ENCODE data around the gene ATAD2B.

ATAD2B gene

DNA sequence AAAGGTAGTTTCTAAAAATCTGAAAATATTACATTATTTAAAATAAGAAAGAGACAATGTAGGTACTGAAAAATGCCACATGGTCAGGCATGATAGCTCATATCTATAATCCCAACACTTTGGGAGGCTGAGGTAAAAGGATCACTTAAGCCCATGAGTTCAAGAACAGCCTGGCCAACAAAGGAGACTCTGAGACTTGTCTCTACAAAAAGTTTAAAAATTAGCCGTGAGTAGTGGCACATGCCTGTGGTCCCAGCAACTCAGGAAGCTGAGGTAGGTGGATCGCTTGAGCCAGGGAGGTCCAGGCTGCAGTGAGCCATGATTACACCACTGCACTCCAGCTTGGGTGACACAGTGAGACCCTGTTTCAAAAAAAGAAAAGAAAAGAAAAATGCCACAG, 21.8 kb downstream of the ATAD2B start:
- DNase-seq = no peak

DNA sequence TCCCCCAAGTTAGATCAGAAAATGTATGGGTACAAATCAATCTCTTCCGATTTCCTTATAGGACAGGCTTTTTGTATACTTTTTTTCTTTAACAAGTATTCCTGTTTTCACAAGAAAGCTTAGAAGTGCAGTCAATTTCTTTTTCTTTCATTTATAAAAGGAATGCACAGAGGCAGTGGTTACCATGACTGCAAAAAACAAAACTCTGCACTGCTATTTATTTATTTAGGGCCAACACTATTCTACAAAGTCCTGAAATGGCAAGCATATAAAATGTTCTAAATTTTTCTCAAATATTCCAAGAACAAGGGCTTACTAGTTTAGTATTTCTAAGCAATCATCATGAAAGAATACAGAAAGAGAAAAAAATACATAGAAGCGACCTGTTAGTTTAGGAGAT, 22.2 kb downstream of the ATAD2B start:
- no peak for DNase-seq

DNA sequence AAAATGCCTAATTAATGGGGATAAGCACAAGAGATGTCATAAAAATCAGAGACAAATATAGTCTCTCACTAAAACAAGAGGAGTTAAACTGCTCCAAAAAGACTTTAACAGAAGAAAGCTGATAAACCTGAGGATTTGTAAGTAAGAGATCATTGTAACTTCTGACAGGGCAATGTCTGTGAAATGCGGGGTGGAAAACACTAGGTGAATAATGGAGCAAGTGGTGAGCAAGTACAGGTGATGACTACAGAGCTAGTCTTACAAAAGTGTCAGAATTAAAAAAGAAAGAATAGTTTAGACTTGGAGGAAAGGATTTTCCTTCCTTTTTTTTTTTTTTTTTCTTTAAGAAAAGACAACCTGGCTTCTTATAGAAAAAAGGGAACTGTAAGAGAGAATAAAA, 22.7 kb downstream of the ATAD2B start:
- no peak for DNase-seq

DNA sequence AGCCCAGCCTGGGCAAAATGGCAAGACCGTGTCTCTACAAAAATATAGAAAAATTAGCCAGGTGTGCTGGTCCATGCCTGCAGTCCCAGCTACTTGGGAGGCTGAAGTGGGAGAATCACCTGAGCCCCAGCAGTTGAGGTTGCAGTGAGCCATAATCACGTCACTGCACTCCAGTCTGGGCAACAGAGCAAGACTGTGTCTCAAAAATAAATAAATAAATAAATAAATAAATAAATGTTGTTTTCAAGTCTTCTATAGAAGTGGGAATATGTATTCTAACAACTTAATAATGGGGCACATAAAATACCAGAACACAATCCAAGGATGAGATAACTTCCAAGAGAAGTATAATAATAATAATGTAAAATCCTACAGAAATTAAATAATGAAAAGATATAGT, 23.9 kb downstream of the ATAD2B start:
- no peak for DNase-seq

DNA sequence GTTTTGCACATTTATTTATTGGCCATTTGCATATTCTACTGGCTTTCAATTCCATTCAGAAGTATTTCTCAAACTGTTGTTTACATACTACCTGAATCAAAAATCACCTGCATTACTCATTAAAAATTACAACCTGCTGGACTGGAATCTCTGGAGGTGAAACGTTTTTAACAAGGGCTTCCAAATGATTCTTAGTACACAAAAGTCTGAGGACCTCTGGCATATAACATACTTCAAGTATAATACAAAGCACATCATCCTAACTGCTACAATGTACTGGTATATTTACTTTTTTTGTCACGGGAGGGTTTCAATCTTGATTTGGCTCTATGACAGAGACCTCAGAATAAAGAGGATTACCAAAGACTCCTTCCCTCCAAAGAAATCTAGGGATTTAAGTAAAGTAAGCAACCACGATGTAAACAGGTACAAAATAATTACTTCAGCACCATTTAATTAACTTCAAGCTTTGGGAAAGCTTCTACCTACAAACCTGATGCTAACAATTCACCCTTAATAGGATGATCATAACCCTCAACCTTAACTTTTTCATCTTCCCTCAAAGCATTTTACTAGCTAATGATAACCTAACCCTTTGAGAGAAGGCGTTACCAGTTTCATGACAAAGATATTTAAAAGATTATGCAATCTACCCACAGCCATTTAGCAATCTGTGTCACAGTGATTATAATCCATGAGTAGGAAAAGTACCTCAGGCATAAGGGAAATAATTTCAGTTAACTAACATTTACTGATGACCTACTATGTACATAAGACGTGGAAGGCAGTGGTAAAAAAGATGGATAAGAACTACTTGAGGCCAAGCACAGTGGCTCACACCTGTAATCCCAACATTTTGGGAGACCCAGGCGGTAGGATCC, 24.7 kb downstream of the ATAD2B start:
- peak in 1 of 3 experiments; percentile 25 for DNase-seq

DNA sequence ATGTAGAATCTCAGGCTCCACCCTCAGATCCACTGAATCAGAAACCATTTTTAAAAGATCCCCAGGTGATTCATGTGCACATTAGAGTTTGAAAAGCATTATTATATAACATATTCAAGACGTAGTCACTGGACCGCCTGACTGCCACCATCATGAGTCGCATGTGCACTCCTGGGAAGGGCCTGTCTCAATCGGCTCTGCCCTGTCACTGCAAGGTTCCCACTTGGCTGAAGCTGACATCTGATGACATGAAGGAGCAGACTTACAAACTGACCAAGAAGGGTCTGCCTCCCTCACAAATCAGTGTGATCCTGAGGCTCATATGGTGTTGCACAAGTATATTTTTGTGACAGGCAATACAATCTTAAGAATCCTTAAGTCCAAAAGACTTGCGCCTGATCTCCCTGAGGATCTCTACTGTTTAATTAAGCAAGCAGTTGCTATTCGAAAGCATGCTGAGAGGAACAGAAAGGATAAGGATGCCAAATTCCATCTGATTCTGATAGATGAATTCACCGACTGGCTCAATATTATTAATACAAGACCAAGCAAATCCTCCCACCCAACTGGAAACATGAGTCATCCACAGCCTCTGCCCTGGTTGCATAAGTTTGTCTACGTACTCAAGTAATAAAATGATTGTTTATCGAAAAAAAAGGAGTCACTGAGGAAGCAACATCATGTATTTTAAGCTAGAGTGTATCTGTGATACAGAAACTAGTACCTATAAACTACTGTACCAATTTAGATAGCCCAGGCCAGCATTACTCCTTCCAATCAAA, 26.2 kb downstream of the ATAD2B start:
- DNase-seq = no peak

DNA sequence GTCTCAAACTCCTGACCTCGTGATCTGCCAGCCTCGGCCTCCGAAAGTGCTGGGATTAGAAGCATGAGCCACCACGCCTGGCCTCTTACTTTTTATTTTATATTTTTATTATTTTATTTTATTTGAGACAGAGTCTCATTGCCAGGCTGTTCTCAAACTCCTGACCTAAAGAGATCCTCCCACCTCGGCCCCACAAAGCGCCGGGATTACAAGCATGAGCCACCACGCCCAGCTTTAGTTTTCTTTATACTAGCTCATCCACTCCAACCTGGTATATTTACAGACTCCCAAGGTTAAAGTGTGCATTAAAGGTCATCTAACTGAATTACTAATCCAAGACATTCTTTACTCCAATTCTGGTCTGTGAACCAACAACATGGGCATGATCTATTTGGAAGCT, 26.8 kb downstream of the ATAD2B start:
- DNase-seq = no peak

DNA sequence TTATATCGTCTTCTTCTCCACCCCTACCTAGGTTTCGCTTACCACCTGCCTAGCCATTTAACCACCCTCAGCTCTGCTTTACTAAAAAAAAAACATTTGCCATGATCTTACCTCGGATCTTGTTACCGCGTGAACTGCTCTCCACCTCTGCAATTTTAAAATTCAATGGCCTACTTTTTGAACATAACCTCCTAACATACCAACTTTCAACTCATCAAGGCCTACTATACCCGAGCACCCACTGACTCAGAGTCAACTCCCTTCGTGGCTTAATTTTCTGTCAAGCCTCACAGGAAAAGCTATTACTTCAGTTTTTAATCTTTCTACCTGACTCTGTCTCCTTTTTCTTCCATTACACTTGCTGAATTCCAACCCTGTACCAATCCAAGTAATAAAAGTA, 55.7 kb downstream of the ATAD2B start:
- DNase-seq = no peak

DNA sequence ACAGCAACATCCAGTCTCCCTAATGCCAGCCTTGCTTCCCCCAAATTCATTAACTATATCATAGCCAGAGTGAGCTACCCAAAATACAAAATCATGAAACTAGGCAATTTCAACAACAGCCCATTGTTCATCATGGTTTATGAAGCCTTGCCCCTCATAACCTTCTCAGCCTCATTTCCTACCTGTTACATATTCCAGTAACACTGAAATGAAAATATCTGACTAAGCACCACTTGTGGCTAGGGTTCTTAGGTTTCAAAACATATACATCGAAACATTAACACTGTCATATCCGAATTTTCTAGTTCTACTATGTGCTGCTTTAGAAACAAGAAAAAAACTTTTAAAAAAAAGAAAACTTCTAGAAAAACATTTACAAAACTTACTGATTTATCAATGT, 59.5 kb downstream of the ATAD2B start:
- no peak for DNase-seq

DNA sequence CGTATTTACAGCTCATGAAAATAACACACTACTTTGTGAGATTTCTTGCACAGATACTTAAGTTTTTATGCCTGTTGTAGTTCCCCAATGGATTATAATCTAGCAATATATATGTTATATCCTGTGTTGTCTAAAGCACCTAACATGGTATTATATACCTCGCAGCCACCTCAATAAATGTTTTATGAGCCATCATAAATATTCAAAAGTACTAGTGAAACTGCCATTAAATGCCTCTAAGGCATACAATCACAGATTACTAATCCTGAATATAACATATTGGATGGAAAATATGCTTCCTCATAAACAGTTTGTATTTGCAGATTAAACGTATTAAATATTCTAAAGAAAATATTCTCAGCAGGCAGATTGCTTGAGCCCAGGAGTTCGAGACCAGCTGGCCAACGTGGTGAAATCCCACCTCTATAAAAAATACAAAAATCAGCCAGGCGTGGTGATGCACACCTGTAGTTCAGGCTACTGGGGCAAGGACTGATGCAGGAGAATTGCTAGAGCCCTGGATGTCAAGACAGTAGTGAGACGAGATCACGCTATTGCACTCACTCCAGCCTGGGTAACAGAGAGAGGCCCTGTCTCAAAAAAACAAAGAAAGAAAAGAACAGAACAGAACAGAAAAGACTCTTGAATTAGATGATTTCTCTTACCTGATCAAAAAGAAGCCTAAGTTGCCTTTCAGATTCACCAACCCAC, 64.1 kb downstream of the ATAD2B start:
- DNase-seq = no peak

DNA sequence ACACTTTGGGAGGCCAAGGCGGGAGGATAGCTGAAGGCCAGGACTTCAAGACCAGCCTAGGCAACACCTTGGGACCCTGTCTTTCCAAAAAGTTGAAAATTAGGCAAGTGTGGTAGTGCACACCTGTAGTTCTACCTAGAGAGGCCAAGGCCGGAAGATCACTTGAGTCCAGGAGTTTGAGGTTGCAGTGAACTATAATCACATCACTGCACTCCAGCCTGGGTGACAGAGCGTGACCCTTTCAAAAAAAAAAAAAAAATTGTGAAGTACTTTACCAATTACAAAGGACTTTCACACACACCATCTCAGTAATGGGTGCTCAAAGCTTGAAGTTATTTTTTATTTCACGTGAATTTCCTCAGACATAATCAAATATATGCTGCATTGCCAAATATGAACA, 65.0 kb downstream of the ATAD2B start:
- no peak for DNase-seq

DNA sequence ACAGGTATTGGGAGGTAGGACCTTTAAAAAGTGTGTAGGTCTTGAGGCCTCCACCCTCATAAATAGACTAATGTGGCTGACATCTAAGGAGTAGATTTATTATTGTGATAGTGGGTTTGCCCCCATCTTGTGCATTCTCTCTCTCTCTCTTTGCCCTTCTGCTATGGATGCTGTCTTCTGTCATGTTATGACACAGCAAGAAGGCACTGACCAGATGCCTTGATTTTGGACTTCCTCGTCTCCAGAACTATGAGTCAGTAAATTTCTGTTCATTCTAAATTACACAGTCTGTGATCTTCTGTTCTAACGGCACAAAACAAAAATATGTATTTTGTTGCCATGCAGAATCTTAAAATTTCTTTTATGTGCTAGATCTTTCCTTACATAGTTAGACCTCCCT, 66.9 kb downstream of the ATAD2B start:
- no peak for DNase-seq

DNA sequence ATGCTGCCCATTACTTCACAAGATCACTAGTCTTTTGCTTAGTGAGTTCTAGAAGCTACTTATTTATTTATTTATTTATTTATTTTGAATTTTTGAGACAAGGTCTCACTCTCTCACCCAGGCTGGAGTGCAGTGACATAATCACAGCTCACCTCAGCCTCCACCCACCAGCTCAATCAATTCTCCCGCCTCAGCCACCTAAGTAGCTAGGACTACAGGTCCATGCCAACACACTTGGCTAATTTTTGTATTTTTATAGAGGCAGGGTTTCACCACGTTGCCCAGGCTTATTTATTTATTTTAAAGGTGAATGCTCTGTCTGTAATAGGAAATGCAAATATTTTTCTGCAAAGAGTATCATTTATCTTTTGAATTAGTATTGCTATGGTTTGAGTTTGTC, 67.7 kb downstream of the ATAD2B start:
- no peak for DNase-seq

DNA sequence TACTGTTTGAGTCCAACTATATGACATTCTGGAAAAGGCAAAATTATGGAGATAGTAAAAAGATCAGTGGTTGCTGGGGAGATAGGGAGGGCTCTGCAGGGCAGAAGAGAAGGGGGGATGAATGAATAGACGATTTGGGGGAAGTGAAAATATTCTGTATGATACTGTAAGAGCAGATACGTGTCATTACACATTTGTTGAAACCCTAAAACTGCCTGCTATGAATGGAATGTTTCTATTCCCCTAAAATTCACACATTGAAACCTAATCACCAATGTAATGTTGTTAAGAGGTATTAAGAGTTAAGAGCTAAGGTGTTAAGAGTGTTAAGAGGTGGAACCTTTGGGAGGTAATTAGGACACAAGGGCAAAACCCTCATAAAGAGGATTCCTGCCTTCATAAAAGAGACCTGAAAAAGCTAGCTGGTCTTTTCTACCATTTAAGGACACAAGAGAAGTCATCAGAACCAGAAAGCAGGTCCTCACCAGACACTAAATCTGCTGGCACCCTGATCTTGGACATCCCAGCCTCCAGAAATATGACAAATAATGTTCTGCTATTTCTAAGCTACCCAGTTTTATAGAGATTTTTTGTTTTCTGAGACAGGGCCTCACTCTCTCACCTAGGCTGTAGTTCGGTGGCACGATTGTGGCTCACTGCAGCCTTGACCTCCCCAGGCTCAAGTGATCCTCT, 76.2 kb downstream of the ATAD2B start:
- no peak for DNase-seq

DNA sequence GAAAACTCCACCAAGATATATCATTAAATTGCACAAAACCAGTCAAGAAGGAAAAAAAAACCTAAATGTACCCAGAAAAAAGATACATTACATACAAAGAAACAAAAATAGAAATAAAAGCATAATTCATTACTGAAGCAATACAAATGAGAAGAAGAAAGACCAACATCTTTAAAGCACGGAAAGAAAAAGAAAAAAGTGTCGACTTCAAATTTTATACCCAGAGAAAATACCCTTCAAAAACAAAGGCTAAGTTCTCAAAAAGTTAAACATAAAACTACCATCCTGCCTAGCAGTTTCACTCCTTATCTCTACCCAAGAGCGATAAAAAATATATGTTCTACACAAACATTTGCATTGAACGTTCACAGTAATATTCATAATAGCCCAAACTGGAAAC, 82.0 kb downstream of the ATAD2B start:
- DNase-seq = no peak

DNA sequence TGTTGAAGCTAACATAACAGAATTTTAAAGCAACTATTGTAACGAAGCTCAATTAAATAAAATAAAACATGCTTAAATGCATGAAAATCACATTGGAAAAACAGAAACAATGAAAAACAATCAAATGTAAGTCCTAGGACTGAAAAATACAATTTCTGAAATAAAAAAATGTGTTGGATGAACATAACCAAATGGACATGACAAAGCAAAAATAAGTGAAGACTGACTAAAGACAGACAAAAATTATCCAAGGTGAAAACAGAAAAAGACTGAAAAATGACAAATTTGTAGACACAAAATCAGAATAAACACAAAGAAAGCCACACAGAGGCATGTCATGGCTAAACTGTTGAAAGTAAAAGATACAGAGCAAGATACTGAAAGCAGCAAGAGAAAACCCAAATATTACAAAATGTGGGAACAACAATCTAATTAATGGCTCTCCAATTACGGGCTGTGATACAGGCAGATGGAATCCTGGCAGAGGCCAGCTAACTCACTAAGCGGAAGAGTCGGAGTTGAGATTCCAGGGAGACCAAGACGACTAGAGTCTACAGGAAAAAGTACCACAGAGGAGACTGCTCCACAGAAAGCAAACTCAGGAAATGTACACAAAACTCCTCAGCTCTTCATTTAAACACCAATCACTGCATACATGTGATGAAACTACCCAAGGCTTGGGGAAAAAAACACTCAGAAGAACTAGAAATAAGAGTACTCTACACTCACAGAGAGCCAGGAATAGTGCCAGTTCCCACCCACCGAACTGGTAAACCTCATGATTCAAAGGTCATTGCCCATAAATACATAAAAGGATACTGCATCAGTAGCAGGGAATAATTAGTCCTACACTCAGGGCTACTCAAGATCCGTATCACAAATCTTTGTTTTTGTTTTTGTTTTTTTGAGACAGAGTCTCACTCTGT, 83.6 kb downstream of the ATAD2B start:
- no peak for DNase-seq

DNA sequence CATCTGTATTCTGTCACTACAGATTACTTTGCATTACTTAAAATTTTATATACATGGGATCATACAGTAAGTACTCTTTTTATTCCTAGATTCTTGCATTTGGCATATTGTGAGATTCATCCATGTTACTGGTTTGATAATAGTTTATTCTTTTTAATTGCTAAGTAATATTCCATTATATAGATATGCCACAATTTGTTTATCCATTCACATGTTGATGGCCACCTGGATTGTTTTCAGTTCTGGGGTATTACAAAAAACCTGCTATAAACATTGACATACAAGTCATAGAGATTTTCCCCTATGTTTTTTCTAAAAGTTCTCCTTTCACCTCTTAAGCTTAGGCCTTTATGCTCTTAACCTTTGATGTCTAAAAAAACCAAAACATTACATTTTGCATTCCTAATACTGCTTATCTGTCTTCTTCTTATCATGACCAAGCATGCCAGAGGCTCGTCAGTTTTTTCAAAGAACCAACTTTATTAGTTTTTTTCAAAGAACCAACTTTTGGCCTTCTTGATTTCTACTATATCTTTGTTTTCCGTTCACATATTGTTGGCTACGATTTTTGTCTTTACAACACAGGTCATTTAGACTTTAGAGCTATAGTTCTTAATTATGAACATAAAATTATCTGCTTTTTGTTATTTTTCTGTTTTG, 86.9 kb downstream of the ATAD2B start:
- no peak for DNase-seq

DNA sequence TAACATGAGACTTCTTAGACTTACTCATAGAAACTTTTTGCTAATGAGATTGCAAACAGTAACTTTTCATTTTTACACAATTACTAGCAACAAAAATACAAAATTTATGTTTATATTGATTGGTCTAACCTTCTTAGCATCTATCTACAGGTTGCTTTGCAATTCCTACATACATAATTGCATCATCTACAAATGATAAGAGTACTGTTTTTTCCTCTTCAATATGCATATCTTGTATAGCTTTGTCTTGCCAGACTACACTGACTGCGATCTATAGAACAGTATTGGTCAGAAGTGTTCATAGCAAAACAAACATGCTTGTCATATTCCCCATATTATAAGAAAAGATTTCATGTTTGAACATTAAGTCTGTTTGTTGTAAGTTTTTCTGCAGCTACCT, 87.9 kb downstream of the ATAD2B start:
- no peak for DNase-seq

DNA sequence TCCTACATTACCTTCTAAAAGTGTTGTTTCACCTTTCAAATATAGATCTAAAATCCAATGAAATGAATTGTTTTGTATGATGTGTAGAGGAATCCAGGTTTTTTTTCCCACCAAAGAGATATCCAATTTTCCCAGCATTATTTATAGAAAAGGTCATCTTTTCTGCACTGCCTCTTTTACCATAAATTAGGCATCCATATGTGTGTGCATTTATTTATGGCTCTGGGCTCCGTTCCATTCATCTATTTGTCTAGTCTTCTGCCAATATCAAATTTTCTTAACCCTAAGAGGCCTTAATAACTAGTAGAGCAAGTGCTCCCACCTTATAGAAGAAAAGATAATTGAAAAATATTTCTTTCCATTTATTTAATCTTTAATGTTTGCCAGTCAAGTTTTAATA, 88.3 kb downstream of the ATAD2B start:
- no peak for DNase-seq

DNA sequence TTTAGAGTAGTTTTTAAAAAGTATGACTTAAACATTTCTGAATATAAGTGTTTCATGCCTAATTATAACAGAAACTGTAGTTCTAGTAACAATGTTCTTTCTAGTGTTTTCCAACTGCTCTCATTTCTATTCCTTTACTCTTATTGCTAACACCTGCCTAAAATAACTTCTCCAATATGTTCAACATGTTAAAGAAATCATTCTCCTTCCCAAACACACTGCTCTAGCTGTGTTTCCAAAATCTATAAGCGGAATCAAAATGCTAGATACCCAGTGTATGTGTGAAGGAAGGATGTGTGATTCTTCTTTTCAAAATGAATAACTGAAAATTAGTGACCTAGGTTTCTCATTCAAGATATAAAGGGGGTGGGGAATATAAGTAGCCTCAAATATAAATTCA, 89.1 kb downstream of the ATAD2B start:
- no peak for DNase-seq

DNA sequence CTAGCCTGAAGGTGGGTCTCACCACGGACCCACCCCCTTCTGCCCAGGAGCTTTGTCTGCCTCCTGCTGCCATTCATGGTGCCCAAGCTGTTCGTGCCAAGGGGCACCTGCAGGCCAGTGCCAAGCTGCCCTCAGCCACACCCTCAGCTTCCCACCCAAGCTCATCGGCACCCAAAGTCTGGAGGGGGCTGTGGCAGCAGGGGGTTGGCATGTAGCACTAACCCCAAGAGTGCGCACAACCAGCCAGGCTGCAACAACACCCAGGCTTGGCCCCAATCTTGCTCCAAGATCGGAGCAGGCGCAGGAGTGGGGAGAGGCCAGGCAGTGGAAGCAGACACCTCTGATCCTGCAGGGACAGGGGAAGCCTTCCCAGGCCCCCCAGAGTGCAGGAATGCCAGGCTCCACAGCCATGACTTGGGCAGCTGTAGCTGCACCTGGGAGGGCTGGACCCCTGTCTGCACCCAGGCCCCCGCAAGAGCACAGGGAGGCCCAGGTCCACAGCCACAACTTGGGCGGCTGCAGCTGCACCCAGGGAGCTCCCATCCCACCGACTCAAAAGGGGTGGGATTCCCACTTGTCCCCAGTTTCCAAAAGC, 89.9 kb downstream of the ATAD2B start:
- DNase-seq = no peak
